Measurements from ENCODE around the gene GOLT1A. TPM values are rescaled to one million over a fixed set of nuclear protein-coding genes. Genes with fewer than 3 reads are reported as not detected.

The GOLT1A gene
- total and polyA plus RNA-seq, 7 donors: 9.6 to 12.5 (median 12.0) TPM; not detected in 4

DNA sequence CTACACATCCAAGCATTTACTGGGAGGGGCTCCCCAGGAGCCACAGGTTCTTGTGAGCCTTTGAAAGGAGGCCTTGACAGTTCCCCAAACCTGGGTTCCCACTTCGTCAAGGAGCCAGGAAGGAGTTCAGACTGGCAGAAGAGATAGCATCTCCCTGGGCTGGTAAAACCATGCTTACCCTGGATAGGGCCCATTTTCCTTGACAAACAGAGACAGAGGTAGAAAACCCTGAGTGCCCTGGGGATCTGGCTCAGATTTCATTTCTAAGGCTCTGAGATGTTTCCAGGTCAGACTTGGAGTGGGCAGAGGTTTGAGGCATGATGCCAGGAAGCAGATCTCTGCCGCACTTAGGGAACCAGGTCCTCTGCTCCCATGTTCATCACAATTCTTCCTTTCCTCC lies 64.7 kb downstream of the GOLT1A start:
- H3K27ac ChIP-seq: no peak overlapping the region
- TF ChIP-seq POLR2AphosphoS5 (IDR thresholded peaks at IDR 0.05) (no peak), POLR2A (IDR thresholded peaks at IDR 0.05) (no peak), EP300 (IDR thresholded peaks at IDR 0.05) (no peak)
- TF ChIP-seq, protein P1, sequence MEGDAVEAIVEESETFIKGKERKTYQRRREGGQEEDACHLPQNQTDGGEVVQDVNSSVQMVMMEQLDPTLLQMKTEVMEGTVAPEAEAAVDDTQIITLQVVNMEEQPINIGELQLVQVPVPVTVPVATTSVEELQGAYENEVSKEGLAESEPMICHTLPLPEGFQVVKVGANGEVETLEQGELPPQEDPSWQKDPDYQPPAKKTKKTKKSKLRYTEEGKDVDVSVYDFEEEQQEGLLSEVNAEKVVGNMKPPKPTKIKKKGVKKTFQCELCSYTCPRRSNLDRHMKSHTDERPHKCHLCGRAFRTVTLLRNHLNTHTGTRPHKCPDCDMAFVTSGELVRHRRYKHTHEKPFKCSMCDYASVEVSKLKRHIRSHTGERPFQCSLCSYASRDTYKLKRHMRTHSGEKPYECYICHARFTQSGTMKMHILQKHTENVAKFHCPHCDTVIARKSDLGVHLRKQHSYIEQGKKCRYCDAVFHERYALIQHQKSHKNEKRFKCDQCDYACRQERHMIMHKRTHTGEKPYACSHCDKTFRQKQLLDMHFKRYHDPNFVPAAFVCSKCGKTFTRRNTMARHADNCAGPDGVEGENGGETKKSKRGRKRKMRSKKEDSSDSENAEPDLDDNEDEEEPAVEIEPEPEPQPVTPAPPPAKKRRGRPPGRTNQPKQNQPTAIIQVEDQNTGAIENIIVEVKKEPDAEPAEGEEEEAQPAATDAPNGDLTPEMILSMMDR (IDR thresholded peaks at IDR 0.05): no peak
- no peaks in the 10 kb centered on the region for H3K36me3 ChIP-seq
- WGBS, 2 donors: 82 to 87% methylated on average over 2 of the region's 2 CpGs
- intact Hi-C loops (cut with DNase I): no loop called here
- peaks cover 0 to 24% (median 20%) of the 10 kb centered on the region in 4 donors for H3K4me1 ChIP-seq
- H3K4me3 ChIP-seq: no peak overlapping the region
- H3K9me3 ChIP-seq: no peaks in the 10 kb centered on the region
- no peak for DNase-seq
- H3K27me3 ChIP-seq: peaks cover 0 to under 1% (median 0%) of the 10 kb centered on the region in 3 donors

Other genes with a start within 250 kb of the GOLT1A start
- 10 to 100 TPM; 28.5 to 58.4 (median 30.0) TPM for gene SOX13, start 140.9 kb downstream of the GOLT1A start, total RNA-seq
- 10 to 100 TPM in 1 of 3 donors, 1 to 10 TPM in 2; 9.6 to 15.5 (median 9.7) TPM for gene SOX13, start 140.9 kb downstream of the GOLT1A start, polyA plus RNA-seq
- gene ETNK2, start 61.9 kb downstream of the GOLT1A start, total RNA-seq: 10 to 100 TPM in 1 of 4 donors, 1 to 10 TPM in 3; 3.8 to 10.5 (median 8.3) TPM
- gene ETNK2, start 61.9 kb downstream of the GOLT1A start, polyA plus RNA-seq: 1 to 10 TPM in 2 of 3 donors, under 1 TPM in 1; 0.46 to 6.6 (median 3.0) TPM
- gene REN, start 47.7 kb downstream of the GOLT1A start, total RNA-seq: not detected
- gene REN, start 47.7 kb downstream of the GOLT1A start, polyA plus RNA-seq: 1 to 10 TPM in 1 of 3 donors, under 1 TPM in 2; 0.32 to 1.8 (median 0.92) TPM
- gene KISS1, start 17.5 kb downstream of the GOLT1A start, total RNA-seq: not detected
- 1 to 10 TPM in 1 of 3 donors, not detected in 2; 1.2 TPM for gene KISS1, start 17.5 kb downstream of the GOLT1A start, polyA plus RNA-seq
- 10 to 100 TPM in 1 of 4 donors, 1 to 10 TPM in 3; 5.6 to 15.0 (median 8.5) TPM for gene PLEKHA6, start 145.9 kb upstream of the GOLT1A start, total RNA-seq
- 10 to 100 TPM; 22.2 to 58.7 (median 40.5) TPM for gene PLEKHA6, start 145.9 kb upstream of the GOLT1A start, polyA plus RNA-seq
- gene PPP1R15B, start 197.8 kb upstream of the GOLT1A start, total RNA-seq: 10 to 100 TPM; 40.0 to 44.7 (median 42.9) TPM
- 10 to 100 TPM in 1 of 3 donors, 1 to 10 TPM in 2; 9.0 to 31.3 (median 9.5) TPM for gene PPP1R15B, start 197.8 kb upstream of the GOLT1A start, polyA plus RNA-seq